GM21723 (cell line): ENCODE data around the gene KIF1C.
"Not testable (repeated sequence)": the region's sequence is repeated elsewhere in the genome, so short reads cannot be mapped to it uniquely, and the experiment has no call there.

ENCODE experiments used
- ATAC-seq: cut with Tn5 transposase; IDR thresholded peaks from one replicate; pipeline ENCODE4 v1.9.1; 2021; ENCODE audit warnings: mild to moderate bottlenecking, moderate library complexity; ENCODE audit not compliant: unreplicated experiment

Gene KIF1C

GRCh38 chr17:5042157-5043022 is 44.6 kb downstream of the KIF1C start:
- ATAC-seq, result no peak

- ATAC-seq, result no peak
Observed at GRCh38 chr17:5043524-5043923, 45.8 kb downstream of the KIF1C start.

DNA sequence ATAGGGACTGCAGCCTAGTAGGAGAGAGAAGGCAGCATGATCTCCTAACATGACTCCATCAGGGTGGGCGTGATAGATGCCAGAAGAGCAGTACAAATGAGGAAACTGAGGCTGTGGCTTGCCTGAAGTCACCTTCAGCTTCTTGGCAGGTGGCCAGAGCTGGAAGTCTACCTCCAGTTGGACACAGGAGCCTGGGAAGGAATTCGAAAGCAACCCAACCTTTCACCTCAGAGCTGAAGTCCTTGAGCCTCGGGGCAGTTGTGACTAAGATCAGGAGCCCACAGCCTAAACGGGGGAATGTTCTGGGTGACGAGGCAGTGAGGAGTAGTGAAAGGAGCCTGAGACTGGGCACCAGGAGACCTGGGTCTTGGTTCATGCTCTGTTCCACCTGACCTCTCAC is 46.9 kb downstream of the KIF1C start:
- ATAC-seq, result no peak

GRCh38 chr17:5045496-5045895 is 47.7 kb downstream of the KIF1C start:
- ATAC-seq, result no peak

DNA sequence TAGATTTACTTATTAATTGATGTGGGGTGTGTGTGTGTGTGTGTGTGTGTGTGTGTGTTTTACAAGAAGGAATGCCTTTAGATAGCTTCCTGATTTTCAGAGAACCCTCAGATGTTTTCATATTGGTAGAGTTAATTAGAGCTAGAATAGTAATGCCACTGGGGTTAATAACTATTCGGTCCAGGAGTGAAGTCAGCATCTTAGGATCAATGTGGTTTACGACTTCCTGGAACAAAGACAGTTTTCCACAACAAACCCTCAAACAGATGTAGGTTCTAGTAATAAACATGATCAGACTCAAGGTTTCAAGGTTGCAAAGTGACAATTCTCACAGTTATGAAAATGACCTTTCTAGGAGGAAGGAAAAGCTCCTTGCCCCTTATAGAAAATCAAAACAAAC is 49.7 kb downstream of the KIF1C start:
- no peak for ATAC-seq

DNA sequence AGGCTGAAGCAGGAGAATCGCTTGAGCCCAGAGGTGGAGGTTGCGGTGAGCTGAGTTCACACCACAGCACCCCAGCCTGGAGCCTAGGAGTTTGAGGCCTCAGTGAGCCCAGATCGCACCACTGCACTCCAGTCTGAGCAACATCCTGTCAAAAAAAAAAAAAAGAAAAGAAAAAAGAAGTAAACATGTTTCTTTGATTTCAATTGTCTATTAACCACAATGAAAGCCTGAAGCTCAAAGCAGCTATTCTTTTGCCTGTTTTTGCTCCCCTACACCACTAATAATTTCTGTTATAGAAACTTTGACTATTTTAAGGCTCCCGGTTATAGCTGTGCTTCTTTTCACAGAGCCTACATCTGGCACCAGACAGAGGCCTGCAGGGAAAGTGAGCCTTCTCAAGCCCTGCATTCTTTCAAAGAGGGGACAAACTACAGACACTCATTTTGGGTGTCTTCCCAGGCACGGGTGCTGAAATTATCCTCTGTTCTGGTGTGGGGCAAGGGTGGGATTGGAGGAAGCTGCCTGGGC is 51.6 kb downstream of the KIF1C start:
- ATAC-seq, result no peak

DNA sequence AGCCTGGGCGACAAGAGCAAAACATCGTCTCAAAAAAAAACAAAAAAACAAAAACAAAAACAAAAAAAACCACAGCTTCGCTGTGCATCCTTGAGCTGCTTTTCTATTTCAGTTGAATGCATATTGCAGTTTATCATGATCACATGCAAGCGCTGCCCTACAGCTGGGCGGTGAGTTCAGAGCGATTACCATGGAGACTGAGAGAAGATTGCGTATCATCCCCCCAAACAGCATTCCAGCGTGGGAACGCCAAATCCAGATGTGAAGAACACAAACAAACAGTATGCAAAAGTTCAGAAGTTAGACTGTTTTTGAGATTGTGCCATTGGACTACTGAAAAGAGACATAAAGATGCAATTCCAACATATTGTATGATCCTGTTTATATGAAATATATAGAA is 52.5 kb downstream of the KIF1C start:
- ATAC-seq, result no peak

- ATAC-seq, result no peak
Observed at GRCh38 chr17:5055543-5055942, 57.8 kb downstream of the KIF1C start.

GRCh38 chr17:5065227-5065744 is 67.5 kb downstream of the KIF1C start:
- no peak for ATAC-seq

GRCh38 chr17:5068236-5068635 is 70.5 kb downstream of the KIF1C start:
- no peak for ATAC-seq

DNA sequence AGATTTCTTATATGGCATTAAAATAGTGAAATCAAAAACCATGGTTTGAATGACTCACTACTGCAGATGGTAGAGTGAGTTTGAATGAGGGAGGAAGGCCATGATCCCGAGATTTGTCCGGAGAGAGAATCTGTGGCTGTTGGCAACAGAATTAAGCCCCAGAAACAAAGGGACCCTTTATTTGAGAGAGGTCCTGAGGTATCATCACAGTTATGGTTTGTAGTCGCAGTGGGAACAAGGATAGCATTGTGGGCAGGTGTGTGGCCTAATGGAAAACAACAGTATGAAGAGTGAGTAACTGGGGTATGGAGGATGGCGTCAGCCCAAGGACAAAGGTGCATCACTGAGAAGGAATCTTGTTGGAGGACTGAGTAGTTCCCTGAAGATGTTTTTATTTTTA is 72.0 kb downstream of the KIF1C start:
- no peak for ATAC-seq

DNA sequence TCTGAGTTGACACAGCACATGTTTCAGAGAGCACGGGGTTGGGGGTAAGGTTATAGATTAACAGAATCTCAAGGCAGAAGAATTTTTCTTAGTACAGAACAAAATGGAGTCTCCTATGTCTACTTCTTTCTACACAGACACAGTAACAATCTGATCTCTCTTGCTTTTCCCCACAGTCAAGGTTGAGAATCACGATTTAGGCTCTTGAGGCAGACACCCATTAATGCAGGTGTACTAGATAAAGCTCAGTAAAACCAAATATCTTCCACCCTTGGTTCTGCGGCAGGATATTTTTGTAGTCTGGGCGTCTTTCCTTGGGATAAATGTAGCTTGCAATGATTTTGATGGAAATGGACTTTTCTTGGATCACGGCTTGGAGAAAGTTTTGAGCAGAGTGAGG is 77.7 kb downstream of the KIF1C start:
- not testable (repeated sequence) for ATAC-seq

DNA sequence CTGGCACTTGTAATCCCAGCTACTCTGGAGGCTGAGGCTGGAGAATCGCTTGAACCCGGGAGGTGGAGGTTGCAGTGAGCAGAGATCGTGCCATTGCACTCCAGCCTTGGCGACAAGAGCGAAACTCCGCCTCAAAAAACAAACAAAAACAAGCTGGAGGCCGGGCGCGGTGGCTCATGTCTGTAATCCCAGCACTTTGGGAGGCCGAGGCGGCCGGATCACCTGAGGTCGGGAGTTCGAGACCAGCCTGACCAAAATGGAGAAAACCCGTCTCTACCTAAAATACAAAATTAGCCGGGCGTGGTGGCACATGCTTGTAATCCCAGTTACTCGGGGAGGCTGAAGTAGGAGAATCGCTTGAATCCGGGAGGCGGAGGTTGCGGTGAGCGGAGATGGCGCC is 79.5 kb downstream of the KIF1C start:
- not testable (repeated sequence) for ATAC-seq

DNA sequence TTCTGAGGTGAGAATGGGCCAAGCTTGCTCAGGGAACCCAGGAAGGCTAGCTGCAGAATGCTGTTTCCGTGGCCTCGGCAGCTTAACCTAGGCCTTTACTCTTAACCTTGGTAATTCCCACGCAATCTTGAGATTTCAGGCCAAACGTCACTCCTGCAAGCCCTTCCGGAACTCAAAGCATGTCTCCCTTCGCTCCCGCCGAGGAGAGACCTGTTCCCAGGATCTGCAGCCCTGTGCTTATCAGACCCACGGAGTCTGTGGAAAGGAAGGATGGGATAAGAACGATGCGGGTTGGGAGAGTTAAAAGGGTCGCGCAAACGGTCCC is 80.0 kb downstream of the KIF1C start:
- no peak for ATAC-seq
